ENCODE measurements around the gene RIPOR2.
"Not testable (repeated sequence)": the region's sequence is repeated elsewhere in the genome, so short reads cannot be mapped to it uniquely, and the experiment has no call there.

Gene RIPOR2

GRCh38 chr6:24916496-24916895, 19.3 kb downstream of the RIPOR2 start:
- no peak for DNase-seq (ENCODE audit: low spot score)
- ChIA-PET POLR2A (ENCODE audit: low non-redundant PET) (no interaction called here), CTCF (no interaction called here)
- TF ChIP-seq CTCF (conservative IDR thresholded peaks at IDR 0.05; ENCODE audit: low read depth), result no peak
- H3K27ac ChIP-seq, result no peak overlapping the region

DNA sequence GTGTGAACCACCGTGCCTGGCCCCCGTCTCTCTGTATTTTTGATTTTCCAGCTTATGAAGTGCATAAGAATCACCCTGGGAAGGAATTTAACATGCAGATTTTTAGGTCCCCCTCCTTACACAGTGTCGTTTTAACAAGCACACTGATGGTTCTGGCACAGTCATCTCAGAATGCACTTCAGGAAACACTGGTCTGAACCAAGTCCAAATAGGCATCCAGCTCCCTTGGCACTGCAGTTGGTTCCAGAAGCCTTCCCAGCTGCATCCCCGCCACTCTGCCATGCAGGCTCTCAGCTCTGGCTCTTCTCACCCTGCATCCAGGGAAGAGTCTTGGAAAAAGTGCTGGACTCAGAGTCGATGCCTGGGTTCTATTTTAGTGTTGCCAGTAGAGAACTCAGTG, 20.1 kb downstream of the RIPOR2 start:
- ChIA-PET POLR2A (ENCODE audit: low non-redundant PET) (no interaction called here), CTCF (interaction anchor here (0.8 kb wide), 1 partner anchor 10 kb away, joined by 3 read pairs; no protein-coding TSS in a partner anchor)
- TF ChIP-seq CTCF (conservative IDR thresholded peaks at IDR 0.05; ENCODE audit: low read depth), result no peak
- H3K27ac ChIP-seq, result no peak overlapping the region
- DNase-seq (ENCODE audit: low spot score), result no peak

GRCh38 chr6:24914082-24914481, 21.7 kb downstream of the RIPOR2 start:
- POLR2A ChIA-PET (ENCODE audit: low non-redundant PET); H3K27ac ChIP-seq; DNase-seq (ENCODE audit: low spot score): not testable (repeated sequence)
- CTCF ChIA-PET, result interaction anchor here (0.5 kb wide), 1 partner anchor 55 kb away, joined by 3 read pairs; no protein-coding TSS in a partner anchor

- ChIA-PET POLR2A (ENCODE audit: low non-redundant PET) (no interaction called here), CTCF (interaction anchor here (0.6 kb wide), 1 partner anchor 542 kb away, joined by 7 read pairs; no protein-coding TSS in a partner anchor)
- no peak for TF ChIP-seq CTCF (conservative IDR thresholded peaks at IDR 0.05; ENCODE audit: low read depth)
- H3K27ac ChIP-seq, result no peak overlapping the region
- no peak for DNase-seq (ENCODE audit: low spot score)
These were observed 23.9 kb downstream of the RIPOR2 start for GRCh38 chr6:24911796-24912382.

- no peak for TF ChIP-seq CTCF (conservative IDR thresholded peaks at IDR 0.05; ENCODE audit: low read depth)
- ChIA-PET POLR2A (ENCODE audit: low non-redundant PET) (no interaction called here), CTCF (interaction anchor here (0.6 to 0.9 kb wide), 3 partner anchors 12 to 643 kb away, joined by 3 to 4 read pairs (median 4); no protein-coding TSS in a partner anchor)
- no peak for DNase-seq (ENCODE audit: low spot score)
- H3K27ac ChIP-seq, result no peak overlapping the region
These were observed 24.6 kb downstream of the RIPOR2 start for GRCh38 chr6:24910961-24911725.

- no peak for TF ChIP-seq CTCF (conservative IDR thresholded peaks at IDR 0.05; ENCODE audit: low read depth)
- no peak for DNase-seq (ENCODE audit: low spot score)
- POLR2A ChIA-PET (ENCODE audit: low non-redundant PET), result no interaction called here
- CTCF ChIA-PET, result interaction anchor here (0.6 to 0.9 kb wide), 3 partner anchors 11 to 644 kb away, joined by 3 to 4 read pairs (median 4); no protein-coding TSS in a partner anchor
- no peak overlapping the region for H3K27ac ChIP-seq
These were observed 25.3 kb downstream of the RIPOR2 start for GRCh38 chr6:24910331-24910960.
